Ishikawa (cell line): ENCODE measurements around the gene STARD3.

Experiments
- CEBPB ChIP-seq: IDR thresholded peaks from 2 replicates; pipeline ENCODE4 v1.6.1; 2012
- CREB1 ChIP-seq: IDR thresholded peaks from 2 replicates; pipeline ENCODE4 v1.6.1; 2012; ENCODE audit warnings: low read depth
- EGR1 ChIP-seq: IDR thresholded peaks from 2 replicates; pipeline ENCODE4 v1.6.1; 2012
- EP300 ChIP-seq: IDR thresholded peaks from 2 replicates; pipeline ENCODE4 v1.6.1; 2012; ENCODE audit warnings: borderline replicate concordance
- FOXM1 ChIP-seq: IDR thresholded peaks from 2 replicates; pipeline ENCODE4 v1.6.1; 2012; ENCODE audit warnings: low read depth, borderline replicate concordance
- MAX ChIP-seq: IDR thresholded peaks from 2 replicates; pipeline ENCODE4 v1.6.1; 2012
- NFIC ChIP-seq: IDR thresholded peaks from 2 replicates; pipeline ENCODE4 v1.6.1; 2012
- RAD21 ChIP-seq: IDR thresholded peaks from 2 replicates; pipeline ENCODE4 v1.6.1; 2012; ENCODE audit warnings: low read depth
- REST ChIP-seq: IDR thresholded peaks from 2 replicates; pipeline ENCODE4 v1.6.1; 2012; ENCODE audit warnings: low read depth, mild to moderate bottlenecking
- TAF1 ChIP-seq: IDR thresholded peaks from 2 replicates; pipeline ENCODE4 v1.6.1; 2012; ENCODE audit warnings: low read depth, mild to moderate bottlenecking
- TCF12 ChIP-seq: IDR thresholded peaks from 2 replicates; pipeline ENCODE4 v1.6.1; 2012; ENCODE audit warnings: low read depth
- TEAD4 ChIP-seq: IDR thresholded peaks from 2 replicates; pipeline ENCODE4 v1.6.1; 2012
- USF1 ChIP-seq: IDR thresholded peaks from 2 replicates; pipeline ENCODE4 v1.6.1; 2012
- YY1 ChIP-seq: IDR thresholded peaks from 2 replicates; pipeline ENCODE4 v1.6.1; 2012; ENCODE audit warnings: low read depth
- ZBTB7A ChIP-seq: IDR thresholded peaks from 2 replicates; pipeline ENCODE4 v1.6.1; 2012; ENCODE audit warnings: low read depth

STARD3 gene

GRCh38 chr17:39650121-39650579 is 13.2 kb downstream of the STARD3 start:
- TF ChIP-seq TCF12 = no peak
- TF ChIP-seq MAX = no peak
- TF ChIP-seq ZBTB7A = no peak
- TF ChIP-seq YY1 = no peak
- no peak for TF ChIP-seq EP300
- TF ChIP-seq FOXM1 = no peak

- TF ChIP-seq MAX (no peak), EP300 (no peak), TEAD4 (no peak), EGR1 (no peak), CEBPB (no peak), YY1 (no peak), USF1 (no peak), CREB1 (no peak), NFIC (no peak)
Measured at GRCh38 chr17:39651923-39652586, 15.1 kb downstream of the STARD3 start.

- no peak for TF ChIP-seq MAX
- no peak for TF ChIP-seq CREB1
- TF ChIP-seq TEAD4 = no peak
- TF ChIP-seq NFIC = no peak
- TF ChIP-seq FOXM1 = no peak
- no peak for TF ChIP-seq TCF12
- TF ChIP-seq USF1 = no peak
- TF ChIP-seq RAD21 = no peak
- no peak for TF ChIP-seq TAF1
- no peak for TF ChIP-seq YY1
- no peak for TF ChIP-seq EGR1
- TF ChIP-seq REST = no peak
Measured at GRCh38 chr17:39652587-39653315, 15.8 kb downstream of the STARD3 start.

- TF ChIP-seq MAX = no peak
- TF ChIP-seq CREB1 = no peak
- no peak for TF ChIP-seq TEAD4
- no peak for TF ChIP-seq TCF12
- TF ChIP-seq EP300 = no peak
- TF ChIP-seq NFIC = no peak
- no peak for TF ChIP-seq USF1
- no peak for TF ChIP-seq ZBTB7A
- no peak for TF ChIP-seq YY1
Measured at GRCh38 chr17:39653316-39653661, 16.3 kb downstream of the STARD3 start.

- TF ChIP-seq RAD21 (peak; percentile 45; the same call in 1 of the 2 replicates), CREB1 (no peak)
Measured at GRCh38 chr17:39653662-39654331, 16.9 kb downstream of the STARD3 start.

- no peak for TF ChIP-seq MAX
- TF ChIP-seq CEBPB = no peak
- TF ChIP-seq ZBTB7A = no peak
- TF ChIP-seq USF1 = no peak
- TF ChIP-seq EP300 = no peak
- no peak for TF ChIP-seq CREB1
- no peak for TF ChIP-seq TEAD4
- no peak for TF ChIP-seq NFIC
- TF ChIP-seq TCF12 = no peak
- no peak for TF ChIP-seq EGR1
- TF ChIP-seq FOXM1 = no peak
- TF ChIP-seq REST = no peak
- TF ChIP-seq YY1 = no peak
- no peak for TF ChIP-seq TAF1
- no peak for TF ChIP-seq RAD21
Measured at GRCh38 chr17:39655105-39655504, 18.2 kb downstream of the STARD3 start.
